ENCODE data around the gene SH3RF1.
"Not testable (repeated sequence)": the region's sequence is repeated elsewhere in the genome, so short reads cannot be mapped to it uniquely, and the experiment has no call there.

Gene SH3RF1

DNA sequence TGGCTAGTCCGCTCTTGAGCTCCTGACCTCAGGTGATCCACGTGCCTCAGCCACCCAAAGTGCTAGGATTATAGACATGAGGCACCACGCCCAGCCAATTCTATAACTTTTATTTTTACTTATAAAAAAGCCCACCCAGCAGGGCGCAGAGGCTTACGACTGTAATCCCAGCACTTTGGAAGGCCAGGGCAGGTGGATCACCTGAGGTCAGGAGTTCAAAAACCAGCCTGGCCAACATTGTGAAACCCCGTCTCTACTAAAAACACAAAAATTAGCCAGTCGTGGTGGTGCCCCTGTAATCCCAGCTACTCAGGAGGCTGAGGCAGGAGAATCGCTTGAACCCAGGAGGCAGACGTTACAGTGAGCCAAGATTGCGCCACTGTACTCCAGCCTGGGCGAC, 73.5 kb downstream of the SH3RF1 start:
- not testable (repeated sequence) for H3K4me1 ChIP-seq (ENCODE audit: control insufficient read depth, insufficient read depth, low read length); H3K9ac ChIP-seq (ENCODE audit: low read length); H3K27ac ChIP-seq (ENCODE audit: low read depth, low read length); H3K27me3 ChIP-seq (ENCODE audit: control insufficient read depth, insufficient read depth, low read length); H3K36me3 ChIP-seq (ENCODE audit: control insufficient read depth, insufficient read depth, low read length); H3K4me3 ChIP-seq (ENCODE audit: low read length)

DNA sequence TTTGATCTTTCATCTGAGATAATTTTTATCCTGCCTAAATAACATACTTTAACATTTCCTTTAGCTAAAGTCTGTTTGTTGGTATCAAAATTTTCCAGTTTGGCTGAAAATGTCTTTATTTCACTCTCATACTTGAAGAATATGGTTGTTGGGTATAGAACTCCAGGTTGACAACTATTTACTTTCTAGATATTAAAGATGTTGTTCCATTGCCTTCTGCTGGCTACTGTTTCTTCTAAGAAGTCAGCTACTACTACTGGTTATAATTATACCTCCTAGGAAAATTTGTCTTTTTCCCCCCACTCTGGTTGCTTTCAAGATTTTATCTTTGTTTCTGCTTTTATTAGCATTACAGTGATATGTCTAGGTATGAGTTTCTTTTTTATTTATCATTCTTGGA, 75.7 kb downstream of the SH3RF1 start:
- H3K27ac ChIP-seq (ENCODE audit: low read depth, low read length), result no peak overlapping the region
- peaks cover 2% of the 10 kb centered on the region for H3K36me3 ChIP-seq (ENCODE audit: control insufficient read depth, insufficient read depth, low read length)
- H3K4me3 ChIP-seq (ENCODE audit: low read length), result no peak overlapping the region
- no peak overlapping the region for H3K9ac ChIP-seq (ENCODE audit: low read length)
- no peaks in the 10 kb centered on the region for H3K27me3 ChIP-seq (ENCODE audit: control insufficient read depth, insufficient read depth, low read length)
- H3K4me1 ChIP-seq (ENCODE audit: control insufficient read depth, insufficient read depth, low read length), result no peaks in the 10 kb centered on the region

DNA sequence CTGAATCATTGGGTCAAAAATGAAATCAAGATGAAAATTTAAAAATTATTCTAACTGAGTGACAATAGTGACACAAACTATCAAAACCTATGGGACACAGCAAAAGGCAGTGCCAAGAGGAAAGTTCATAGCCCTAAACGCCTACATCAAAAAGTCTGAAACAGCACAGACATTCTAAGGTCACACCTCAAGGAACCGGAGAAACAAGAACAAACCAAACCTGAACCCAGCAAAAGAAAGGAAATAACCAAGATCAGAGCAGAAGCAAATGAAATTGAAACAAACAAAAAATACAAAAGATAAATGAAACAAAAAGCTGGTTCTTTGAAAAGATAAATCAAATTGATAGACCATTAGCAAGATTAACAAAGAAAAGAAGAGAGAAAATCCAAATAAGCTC, 80.8 kb downstream of the SH3RF1 start:
- not testable (repeated sequence) for H3K4me1 ChIP-seq (ENCODE audit: control insufficient read depth, insufficient read depth, low read length); H3K27ac ChIP-seq (ENCODE audit: low read depth, low read length); H3K36me3 ChIP-seq (ENCODE audit: control insufficient read depth, insufficient read depth, low read length); H3K9ac ChIP-seq (ENCODE audit: low read length); H3K4me3 ChIP-seq (ENCODE audit: low read length); H3K27me3 ChIP-seq (ENCODE audit: control insufficient read depth, insufficient read depth, low read length)

DNA sequence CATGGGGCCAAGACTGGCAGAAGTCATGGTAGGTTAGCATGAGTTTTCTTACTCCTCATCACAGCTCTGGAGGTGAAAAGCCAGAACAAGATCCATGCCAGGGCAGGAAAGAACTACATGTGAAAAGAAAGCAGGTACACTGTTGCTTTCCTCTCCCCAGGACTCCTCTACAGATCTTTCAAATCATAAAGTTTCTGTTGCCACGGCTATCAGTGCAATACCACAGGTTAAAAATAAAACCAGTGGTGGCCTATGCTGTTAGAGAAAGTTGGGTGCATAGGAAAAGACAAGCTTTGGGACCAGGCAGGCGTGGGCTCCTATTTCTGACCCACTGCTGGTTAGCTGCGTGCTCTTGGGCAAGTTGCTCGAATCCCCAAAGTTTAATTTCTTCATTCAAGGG, 81.4 kb downstream of the SH3RF1 start:
- no peak overlapping the region for H3K4me3 ChIP-seq (ENCODE audit: low read length)
- no peak overlapping the region for H3K27ac ChIP-seq (ENCODE audit: low read depth, low read length)
- no peaks in the 10 kb centered on the region for H3K4me1 ChIP-seq (ENCODE audit: control insufficient read depth, insufficient read depth, low read length)
- H3K27me3 ChIP-seq (ENCODE audit: control insufficient read depth, insufficient read depth, low read length), result no peaks in the 10 kb centered on the region
- H3K36me3 ChIP-seq (ENCODE audit: control insufficient read depth, insufficient read depth, low read length), result peaks cover 2% of the 10 kb centered on the region
- no peak overlapping the region for H3K9ac ChIP-seq (ENCODE audit: low read length)

DNA sequence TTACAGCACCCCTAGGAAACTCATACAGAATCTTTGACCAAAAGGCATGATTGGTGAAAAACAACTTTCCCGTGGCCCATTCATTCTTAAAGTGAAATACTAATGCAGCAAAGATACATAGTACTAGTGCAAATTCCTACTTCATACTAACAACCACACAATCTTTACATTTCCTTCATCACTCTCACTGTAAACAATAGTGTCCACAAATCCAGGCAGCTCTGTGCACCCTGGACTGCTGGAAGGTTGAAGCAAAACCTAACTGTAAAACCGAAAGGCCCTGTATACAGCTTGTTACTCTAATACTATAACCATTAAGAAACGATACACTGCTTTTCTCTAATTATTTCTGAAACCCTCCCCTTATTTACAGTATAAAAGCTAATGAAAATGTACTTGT, 82.6 kb downstream of the SH3RF1 start:
- H3K4me1 ChIP-seq (ENCODE audit: control insufficient read depth, insufficient read depth, low read length), result no peaks in the 10 kb centered on the region
- H3K36me3 ChIP-seq (ENCODE audit: control insufficient read depth, insufficient read depth, low read length), result no peaks in the 10 kb centered on the region
- no peaks in the 10 kb centered on the region for H3K27me3 ChIP-seq (ENCODE audit: control insufficient read depth, insufficient read depth, low read length)
- H3K4me3 ChIP-seq (ENCODE audit: low read length), result no peak overlapping the region
- no peak overlapping the region for H3K27ac ChIP-seq (ENCODE audit: low read depth, low read length)
- H3K9ac ChIP-seq (ENCODE audit: low read length), result no peak overlapping the region

DNA sequence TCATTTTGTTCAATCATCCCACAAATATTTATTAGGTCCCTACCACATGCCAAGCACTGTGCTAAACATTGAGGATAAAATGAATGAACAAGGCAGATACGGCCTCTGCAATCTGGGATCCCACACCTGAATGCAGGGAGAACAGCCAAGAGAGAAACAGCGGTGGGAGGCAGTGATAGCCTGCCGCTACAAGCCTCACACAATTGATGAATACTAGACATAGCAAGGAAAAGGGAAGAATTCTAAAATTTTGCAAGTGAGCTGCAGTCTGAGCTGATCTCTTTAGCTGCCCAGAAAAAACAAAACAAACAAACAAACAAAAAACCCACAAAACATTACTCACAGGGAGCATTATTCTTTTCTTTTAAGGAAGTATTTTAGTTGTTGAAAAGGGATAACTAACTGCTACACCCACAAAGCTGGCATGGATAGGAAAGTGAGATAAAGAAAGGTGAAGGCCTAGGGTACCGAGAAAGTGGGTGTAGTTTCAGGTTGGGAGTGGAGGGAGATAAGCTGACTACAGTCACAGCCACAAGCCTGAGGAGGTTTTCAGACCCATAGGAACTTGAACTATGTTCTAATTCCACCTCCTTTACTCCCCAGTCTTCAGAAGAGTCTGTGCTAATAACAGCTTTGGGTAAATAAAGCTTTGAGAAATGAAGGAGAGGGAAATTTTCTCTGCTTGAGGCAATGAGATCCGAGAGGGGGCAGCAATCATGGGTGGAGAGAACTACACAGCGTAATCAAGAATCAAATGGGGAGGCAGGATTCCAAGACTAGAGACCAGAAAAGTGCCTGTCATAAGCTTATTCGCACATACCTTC, 85.4 kb downstream of the SH3RF1 start:
- Histone ChIP-seq H3K36me3 (ENCODE audit: control insufficient read depth, insufficient read depth, low read length) (no peaks in the 10 kb centered on the region), H3K27ac (ENCODE audit: low read depth, low read length) (no peak overlapping the region), H3K9ac (ENCODE audit: low read length) (no peak overlapping the region), H3K4me3 (ENCODE audit: low read length) (no peak overlapping the region), H3K27me3 (ENCODE audit: control insufficient read depth, insufficient read depth, low read length) (no peaks in the 10 kb centered on the region), H3K4me1 (ENCODE audit: control insufficient read depth, insufficient read depth, low read length) (peaks cover under 1% of the 10 kb centered on the region)

DNA sequence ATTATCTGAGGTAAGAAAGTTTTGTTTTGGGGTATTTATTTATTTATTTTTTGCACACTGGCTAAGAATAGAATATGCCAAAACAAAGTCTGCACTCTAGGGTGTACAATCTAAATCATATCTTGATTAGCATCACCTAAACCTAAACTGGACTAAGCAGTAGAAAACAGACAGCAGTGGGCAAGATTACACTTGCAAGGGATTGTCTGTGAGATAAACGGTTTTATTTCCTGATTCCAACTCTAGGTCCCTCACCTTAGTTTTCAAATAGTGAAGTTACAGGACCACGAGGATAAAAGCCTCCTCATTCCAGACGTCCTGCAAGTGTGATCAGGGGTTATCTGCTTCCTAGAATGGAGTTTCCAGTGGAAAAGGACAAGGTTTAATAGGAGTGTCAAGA, 86.1 kb downstream of the SH3RF1 start:
- Histone ChIP-seq H3K36me3 (ENCODE audit: control insufficient read depth, insufficient read depth, low read length) (no peaks in the 10 kb centered on the region), H3K27me3 (ENCODE audit: control insufficient read depth, insufficient read depth, low read length) (no peaks in the 10 kb centered on the region), H3K4me1 (ENCODE audit: control insufficient read depth, insufficient read depth, low read length) (peaks cover 2% of the 10 kb centered on the region), H3K4me3 (ENCODE audit: low read length) (no peak overlapping the region), H3K27ac (ENCODE audit: low read depth, low read length) (no peak overlapping the region), H3K9ac (ENCODE audit: low read length) (no peak overlapping the region)

DNA sequence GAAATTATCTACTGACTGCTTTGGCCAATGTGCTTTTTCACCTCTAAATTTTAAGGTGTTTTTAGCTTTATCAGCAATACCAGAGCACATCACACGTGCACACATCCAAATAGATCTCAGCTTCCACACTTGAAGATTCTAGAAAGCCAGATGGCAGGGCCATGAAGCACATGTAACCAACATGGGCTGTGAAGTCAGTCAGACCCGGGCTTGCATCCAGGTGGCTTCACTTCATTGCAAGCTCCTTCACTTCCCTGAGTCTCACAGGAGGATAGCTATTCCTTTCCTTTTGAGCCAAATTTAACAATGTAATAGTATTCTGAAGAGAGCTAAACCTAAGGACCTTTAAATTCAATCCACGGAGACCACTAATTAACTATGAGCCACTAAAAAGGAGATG, 86.5 kb downstream of the SH3RF1 start:
- Histone ChIP-seq H3K36me3 (ENCODE audit: control insufficient read depth, insufficient read depth, low read length) (no peaks in the 10 kb centered on the region), H3K4me3 (ENCODE audit: low read length) (no peak overlapping the region), H3K9ac (ENCODE audit: low read length) (no peak overlapping the region), H3K27me3 (ENCODE audit: control insufficient read depth, insufficient read depth, low read length) (no peaks in the 10 kb centered on the region), H3K4me1 (ENCODE audit: control insufficient read depth, insufficient read depth, low read length) (peaks cover 4% of the 10 kb centered on the region), H3K27ac (ENCODE audit: low read depth, low read length) (no peak overlapping the region)

DNA sequence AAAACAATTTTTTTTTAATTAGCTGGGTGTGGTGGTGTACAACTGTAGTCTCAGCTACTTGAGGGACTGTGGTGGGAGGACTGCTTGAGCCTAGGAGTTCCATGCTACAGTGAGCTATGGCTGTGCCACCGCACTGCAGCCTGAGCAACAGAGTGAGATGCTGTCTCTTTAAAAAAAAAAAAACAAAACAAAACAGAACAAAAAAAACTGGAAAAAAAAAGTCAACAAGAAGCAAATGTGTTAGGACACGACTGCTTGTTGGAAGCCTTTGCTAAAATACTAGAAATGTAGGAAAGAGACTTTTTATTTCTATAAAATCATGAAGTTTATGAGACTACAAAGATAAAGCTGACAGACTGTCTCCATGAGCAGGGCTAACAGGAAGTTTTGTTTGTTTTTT, 87.2 kb downstream of the SH3RF1 start:
- Histone ChIP-seq H3K4me1 (ENCODE audit: control insufficient read depth, insufficient read depth, low read length) (peaks cover 4% of the 10 kb centered on the region), H3K27ac (ENCODE audit: low read depth, low read length) (no peak overlapping the region)

DNA sequence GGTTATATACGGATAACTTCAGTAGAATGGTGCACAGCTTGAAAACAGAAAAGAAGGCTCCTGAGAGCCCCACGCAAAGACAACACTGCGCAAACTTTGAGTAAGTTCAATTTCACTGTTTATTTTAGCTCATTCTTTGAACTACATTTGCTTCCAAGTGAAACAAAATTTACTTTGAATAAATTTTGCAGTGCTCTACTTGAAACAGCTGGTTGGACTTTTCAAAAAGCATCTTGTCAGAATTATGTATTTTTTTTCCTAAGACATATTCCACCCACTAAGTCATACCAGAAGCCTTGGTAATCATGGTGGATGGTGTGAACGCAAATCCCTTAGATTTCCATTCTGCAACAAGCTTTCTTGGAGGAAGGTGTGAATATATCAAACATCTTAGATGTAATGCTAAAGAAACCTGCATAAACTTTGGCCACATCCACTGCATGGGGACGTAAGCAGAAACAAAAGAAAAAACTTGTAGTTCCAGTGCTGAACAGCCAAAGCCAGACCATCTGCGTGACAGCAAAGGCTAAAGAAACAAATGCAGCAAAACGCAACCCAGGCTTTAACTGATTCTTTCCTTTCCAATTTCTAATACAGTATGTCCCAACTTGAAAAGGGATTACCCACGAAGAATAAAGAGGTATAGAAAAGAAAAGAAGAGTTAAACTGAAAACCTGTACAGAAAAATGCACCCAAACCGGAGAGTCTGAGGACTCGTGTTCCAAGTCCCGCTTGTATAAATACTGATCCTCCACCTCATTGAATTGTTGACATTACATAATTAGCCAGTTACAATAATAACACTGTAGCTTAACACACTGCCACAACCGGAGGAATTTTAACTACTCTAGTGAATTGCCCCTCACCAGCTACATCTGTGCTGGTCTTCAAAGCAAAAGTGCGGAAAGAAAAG, 90.9 kb downstream of the SH3RF1 start:
- H3K27ac ChIP-seq (ENCODE audit: low read depth, low read length), result peak overlapping the region; percentile 52
- no peaks in the 10 kb centered on the region for H3K36me3 ChIP-seq (ENCODE audit: control insufficient read depth, insufficient read depth, low read length)
- no peak overlapping the region for H3K9ac ChIP-seq (ENCODE audit: low read length)
- no peaks in the 10 kb centered on the region for H3K27me3 ChIP-seq (ENCODE audit: control insufficient read depth, insufficient read depth, low read length)
- H3K4me3 ChIP-seq (ENCODE audit: low read length), result peak overlapping the region; percentile 43
- peaks cover 4% of the 10 kb centered on the region for H3K4me1 ChIP-seq (ENCODE audit: control insufficient read depth, insufficient read depth, low read length)

More for the DNA sequence above, 87.2 kb downstream of the SH3RF1 start:
- Histone ChIP-seq H3K36me3 (ENCODE audit: control insufficient read depth, insufficient read depth, low read length) (no peaks in the 10 kb centered on the region), H3K27me3 (ENCODE audit: control insufficient read depth, insufficient read depth, low read length) (no peaks in the 10 kb centered on the region), H3K4me3 (ENCODE audit: low read length) (no peak overlapping the region), H3K9ac (ENCODE audit: low read length) (no peak overlapping the region)

DNA sequence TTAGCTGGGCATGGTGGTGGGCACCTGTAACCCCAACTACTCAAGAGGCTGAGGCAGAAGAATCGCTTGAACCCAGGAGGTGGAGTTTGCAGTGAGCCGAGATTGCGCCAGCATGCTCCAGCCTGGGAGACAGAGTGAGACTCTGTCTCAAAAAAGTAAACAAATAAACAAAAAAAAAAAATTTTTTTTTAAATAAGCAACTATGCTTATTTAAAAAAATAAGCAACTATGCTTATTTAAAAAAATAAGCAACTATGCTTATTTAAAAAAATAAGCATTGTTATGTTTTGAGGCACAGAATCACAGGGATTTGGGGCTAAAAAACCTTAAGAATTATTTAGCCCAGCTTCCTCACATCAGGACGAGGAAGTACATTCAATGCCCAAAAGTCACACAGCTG, 92.7 kb downstream of the SH3RF1 start:
- H3K4me1 ChIP-seq (ENCODE audit: control insufficient read depth, insufficient read depth, low read length); H3K27me3 ChIP-seq (ENCODE audit: control insufficient read depth, insufficient read depth, low read length); H3K36me3 ChIP-seq (ENCODE audit: control insufficient read depth, insufficient read depth, low read length); H3K9ac ChIP-seq (ENCODE audit: low read length); H3K4me3 ChIP-seq (ENCODE audit: low read length); H3K27ac ChIP-seq (ENCODE audit: low read depth, low read length): not testable (repeated sequence)

DNA sequence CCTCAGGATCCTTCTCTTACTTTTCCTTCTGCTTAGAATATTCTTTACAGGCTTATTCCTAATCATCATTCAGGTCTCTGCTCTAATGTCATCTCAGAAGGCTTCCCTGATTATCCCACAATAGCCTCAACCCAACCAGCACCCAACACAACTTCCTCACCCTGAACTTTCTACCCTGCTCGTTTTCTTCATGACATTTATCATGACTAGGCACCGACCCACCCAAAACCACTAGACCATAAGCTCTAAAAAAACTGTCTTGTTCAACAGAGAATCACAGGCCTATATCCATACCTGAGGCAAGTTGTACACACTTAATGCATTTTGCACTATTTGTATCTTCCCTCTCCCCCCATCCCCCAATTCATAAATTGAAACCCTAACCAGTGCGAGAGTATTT, 95.3 kb downstream of the SH3RF1 start:
- H3K27ac ChIP-seq (ENCODE audit: low read depth, low read length), result no peak overlapping the region
- peaks cover 8% of the 10 kb centered on the region for H3K4me1 ChIP-seq (ENCODE audit: control insufficient read depth, insufficient read depth, low read length)
- H3K9ac ChIP-seq (ENCODE audit: low read length), result no peak overlapping the region
- no peak overlapping the region for H3K4me3 ChIP-seq (ENCODE audit: low read length)
- no peaks in the 10 kb centered on the region for H3K36me3 ChIP-seq (ENCODE audit: control insufficient read depth, insufficient read depth, low read length)
- H3K27me3 ChIP-seq (ENCODE audit: control insufficient read depth, insufficient read depth, low read length), result no peaks in the 10 kb centered on the region

Data from rectal smooth muscle tissue (tissue), 1 donor.